Measurements from ENCODE around the gene ARHGEF37.

The ARHGEF37 gene

DNA sequence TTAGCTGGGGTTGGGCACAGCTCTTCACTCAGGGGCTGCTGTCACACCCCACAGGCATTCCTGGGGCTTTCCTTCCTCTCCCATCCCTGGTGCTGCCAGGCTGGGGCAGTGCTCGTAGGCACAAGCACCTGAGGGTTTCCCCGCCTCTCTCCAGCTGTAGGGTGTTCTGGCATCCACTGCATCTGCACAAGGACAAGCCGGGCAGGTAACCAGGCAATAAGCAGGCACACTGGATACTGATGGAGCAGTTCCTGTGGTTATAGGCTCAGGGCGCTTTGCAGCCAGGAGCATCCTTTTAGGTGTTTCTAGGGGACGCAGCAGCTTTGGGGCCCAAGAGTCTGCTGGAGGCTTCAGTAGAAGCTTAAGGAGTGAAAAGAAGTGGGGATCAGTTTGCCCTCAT lies 56.8 kb downstream of the ARHGEF37 start:
- Histone ChIP-seq H3K4me1 (ENCODE audit: control extremely low read depth in 1 of 4, control insufficient read depth in 4 of 4, insufficient read depth in 4 of 4, low read length in 3 of 4) (peaks cover 0 to 16% (median 11%) of the 10 kb centered on the region in 4 experiments), H3K27ac (ENCODE audit: insufficient read depth in 1 of 2, low read depth in 1 of 2, low read length in 2 of 2, poor library complexity in 1 of 2, severe bottlenecking in 2 of 2) (no peak overlapping the region), H3K27me3 (replicated peaks in 2 of 5; ENCODE audit: control insufficient read depth in 4 of 5, insufficient read depth in 5 of 5, low read length in 4 of 5) (no peaks in the 10 kb centered on the region), H3K36me3 (ENCODE audit: control insufficient read depth in 4 of 4, insufficient read depth in 4 of 4, low read length in 3 of 4) (no peaks in the 10 kb centered on the region), H3K9me3 (ENCODE audit: control extremely low read depth in 1 of 5, control insufficient read depth in 4 of 5, insufficient read depth in 2 of 5, low read depth in 1 of 5, low read length in 4 of 5) (no peaks in the 10 kb centered on the region), H3K4me3 (ENCODE audit: control insufficient read depth in 1 of 7, extremely low read depth in 1 of 7, insufficient read depth in 4 of 7, low read depth in 2 of 7, low read length in 6 of 7) (no peak overlapping the region)
- ChIA-PET CTCF (interaction anchor here (0.7 to 15.4 kb wide), 4 partner anchors 29 to 508 kb away, joined by 3 to 329 read pairs (median 3); no protein-coding TSS in a partner anchor), POLR2A (no interaction called here)
- DNase-seq: no peak
- WGBS (ENCODE audit: insufficient coverage): 100% methylated on average over 3 of the region's 5 CpGs

DNA sequence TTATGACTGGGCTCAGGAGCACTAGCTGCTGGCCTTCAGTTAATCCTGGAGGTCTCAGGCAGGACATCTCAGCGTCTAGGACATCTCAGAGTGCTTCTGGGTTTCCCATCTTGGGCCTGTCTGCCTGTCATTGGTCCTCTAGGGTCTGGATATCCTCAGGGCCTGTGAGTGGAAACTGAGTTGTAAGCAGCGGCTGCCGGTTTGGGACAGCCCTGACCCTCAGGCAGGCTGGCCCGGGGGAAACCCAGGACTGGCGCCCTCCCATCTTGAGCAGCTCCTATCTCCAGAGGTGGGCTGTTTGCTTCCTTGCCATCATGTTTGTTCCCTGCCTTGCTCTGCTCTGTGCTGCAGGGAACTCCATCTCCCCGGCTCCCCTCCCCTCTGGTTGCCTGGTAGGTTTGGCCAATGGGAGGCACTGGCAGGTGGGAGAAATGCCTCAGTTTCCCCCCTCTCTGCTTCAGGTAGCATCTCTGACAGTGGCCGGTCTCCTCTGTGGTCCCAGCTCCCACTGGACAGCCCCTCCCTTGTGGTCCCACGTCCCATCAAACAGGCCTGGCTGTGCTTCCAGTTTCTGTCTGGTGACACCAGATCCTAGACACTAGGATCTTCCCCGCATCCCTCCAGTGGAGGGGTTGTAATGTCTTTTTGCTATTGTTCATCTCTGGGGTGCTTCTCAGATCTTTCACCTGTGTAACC lies 57.4 kb downstream of the ARHGEF37 start:
- Histone ChIP-seq H3K9me3 (ENCODE audit: control extremely low read depth in 1 of 5, control insufficient read depth in 4 of 5, insufficient read depth in 2 of 5, low read depth in 1 of 5, low read length in 4 of 5) (no peaks in the 10 kb centered on the region), H3K27ac (ENCODE audit: insufficient read depth in 1 of 2, low read depth in 1 of 2, low read length in 2 of 2, poor library complexity in 1 of 2, severe bottlenecking in 2 of 2) (no peak overlapping the region), H3K4me1 (ENCODE audit: control extremely low read depth in 1 of 4, control insufficient read depth in 4 of 4, insufficient read depth in 4 of 4, low read length in 3 of 4) (peaks cover 0 to 12% (median 7%) of the 10 kb centered on the region in 4 experiments), H3K4me3 (ENCODE audit: control insufficient read depth in 1 of 7, extremely low read depth in 1 of 7, insufficient read depth in 4 of 7, low read depth in 2 of 7, low read length in 6 of 7) (no peak overlapping the region), H3K36me3 (ENCODE audit: control insufficient read depth in 4 of 4, insufficient read depth in 4 of 4, low read length in 3 of 4) (no peaks in the 10 kb centered on the region), H3K27me3 (replicated peaks in 2 of 5; ENCODE audit: control insufficient read depth in 4 of 5, insufficient read depth in 5 of 5, low read length in 4 of 5) (no peaks in the 10 kb centered on the region)
- CTCF ChIA-PET: interaction anchor here (0.7 to 15.4 kb wide), 5 partner anchors 17 to 507 kb away, joined by 3 to 329 read pairs (median 3); no protein-coding TSS in a partner anchor
- no peak for DNase-seq
- POLR2A ChIA-PET: interaction anchor here (0.6 kb wide), 1 partner anchor 1619 kb away, joined by 3 read pairs; no protein-coding TSS in a partner anchor
- 88% methylated on average over 4 of the region's 9 CpGs for WGBS (ENCODE audit: insufficient coverage)

DNA sequence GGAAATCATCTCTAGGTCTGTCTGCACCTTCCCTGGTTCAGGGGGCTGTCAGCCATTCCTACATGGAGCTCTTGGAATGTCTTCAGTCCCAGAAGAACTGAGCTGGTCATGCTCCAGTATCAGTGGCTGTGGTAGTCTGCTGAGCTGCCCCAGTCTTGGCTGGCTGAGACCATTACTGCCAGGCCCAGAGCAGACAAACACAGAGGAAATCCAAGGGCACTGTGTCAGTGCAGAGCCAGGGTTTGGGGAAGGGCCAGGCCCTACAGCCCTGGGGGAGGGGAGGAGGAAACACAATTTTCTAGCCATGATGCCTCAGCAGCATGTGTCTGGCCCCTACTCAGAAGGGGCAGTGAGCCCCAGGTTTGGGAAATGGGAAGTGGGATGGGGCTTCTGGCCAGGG lies 58.4 kb downstream of the ARHGEF37 start:
- Histone ChIP-seq H3K27me3 (replicated peaks in 2 of 5; ENCODE audit: control insufficient read depth in 4 of 5, insufficient read depth in 5 of 5, low read length in 4 of 5) (no peaks in the 10 kb centered on the region), H3K36me3 (ENCODE audit: control insufficient read depth in 4 of 4, insufficient read depth in 4 of 4, low read length in 3 of 4) (no peaks in the 10 kb centered on the region), H3K4me3 (ENCODE audit: control insufficient read depth in 1 of 7, extremely low read depth in 1 of 7, insufficient read depth in 4 of 7, low read depth in 2 of 7, low read length in 6 of 7) (no peak overlapping the region), H3K27ac (ENCODE audit: insufficient read depth in 1 of 2, low read depth in 1 of 2, low read length in 2 of 2, poor library complexity in 1 of 2, severe bottlenecking in 2 of 2) (no peak overlapping the region), H3K9me3 (ENCODE audit: control extremely low read depth in 1 of 5, control insufficient read depth in 4 of 5, insufficient read depth in 2 of 5, low read depth in 1 of 5, low read length in 4 of 5) (no peaks in the 10 kb centered on the region), H3K4me1 (ENCODE audit: control extremely low read depth in 1 of 4, control insufficient read depth in 4 of 4, insufficient read depth in 4 of 4, low read length in 3 of 4) (peaks cover 0 to 12% (median 7%) of the 10 kb centered on the region in 4 experiments)
- ChIA-PET POLR2A (interaction anchor here (0.7 to 1.5 kb wide), 2 partner anchors 9 to 189 kb away, joined by 3 to 4 read pairs; no protein-coding TSS in a partner anchor), CTCF (interaction anchor here (0.8 to 15.4 kb wide), 9 partner anchors 17 to 483 kb away, joined by 3 to 329 read pairs (median 3); no protein-coding TSS in a partner anchor)
- no peak for DNase-seq

DNA sequence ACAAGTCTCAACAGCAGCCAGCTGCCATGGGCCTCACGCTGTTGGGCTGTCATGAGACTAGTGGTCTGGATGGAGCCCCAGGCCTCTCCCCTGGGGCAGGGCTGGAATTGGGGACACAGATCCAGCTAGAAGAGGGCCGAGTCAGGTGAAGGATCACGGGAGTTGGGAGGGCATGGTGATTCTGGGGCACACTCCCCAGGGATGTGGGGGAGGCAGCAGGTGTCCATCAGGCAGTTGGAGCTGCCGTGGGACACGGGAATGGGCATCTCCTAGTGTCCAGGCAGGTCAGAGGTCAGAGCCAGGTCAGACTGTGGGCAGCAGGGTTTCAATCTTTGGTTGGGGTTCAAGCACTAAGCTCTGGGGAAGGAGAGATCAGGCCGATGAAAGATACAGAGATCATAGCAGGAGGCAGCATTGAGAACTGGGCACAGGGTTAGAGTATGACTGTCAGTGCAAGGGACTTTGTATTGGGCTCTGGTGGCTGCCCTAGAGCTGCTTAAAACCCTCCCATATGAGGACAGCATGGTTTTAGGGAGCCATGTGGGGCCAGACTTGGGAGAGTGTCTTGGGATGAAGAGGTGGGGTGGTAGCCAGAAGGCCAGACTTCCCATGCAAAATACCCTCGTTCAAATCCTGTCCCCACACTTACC lies 59.2 kb downstream of the ARHGEF37 start:
- WGBS (ENCODE audit: insufficient coverage): 98% methylated on average over 6 of the region's 7 CpGs
- Histone ChIP-seq H3K4me3 (ENCODE audit: control insufficient read depth in 1 of 7, extremely low read depth in 1 of 7, insufficient read depth in 4 of 7, low read depth in 2 of 7, low read length in 6 of 7) (no peak overlapping the region), H3K4me1 (ENCODE audit: control extremely low read depth in 1 of 4, control insufficient read depth in 4 of 4, insufficient read depth in 4 of 4, low read length in 3 of 4) (peaks cover 0 to 12% (median 7%) of the 10 kb centered on the region in 4 experiments), H3K36me3 (ENCODE audit: control insufficient read depth in 4 of 4, insufficient read depth in 4 of 4, low read length in 3 of 4) (no peaks in the 10 kb centered on the region), H3K27me3 (replicated peaks in 2 of 5; ENCODE audit: control insufficient read depth in 4 of 5, insufficient read depth in 5 of 5, low read length in 4 of 5) (no peaks in the 10 kb centered on the region), H3K9me3 (ENCODE audit: control extremely low read depth in 1 of 5, control insufficient read depth in 4 of 5, insufficient read depth in 2 of 5, low read depth in 1 of 5, low read length in 4 of 5) (no peaks in the 10 kb centered on the region), H3K27ac (ENCODE audit: insufficient read depth in 1 of 2, low read depth in 1 of 2, low read length in 2 of 2, poor library complexity in 1 of 2, severe bottlenecking in 2 of 2) (no peak overlapping the region)
- no peak for DNase-seq
- CTCF ChIA-PET: interaction anchor here (0.8 to 15.4 kb wide), 8 partner anchors 16 to 482 kb away, joined by 3 to 329 read pairs (median 4); no protein-coding TSS in a partner anchor
- POLR2A ChIA-PET: interaction anchor here (0.7 to 1.5 kb wide), 2 partner anchors 8 to 188 kb away, joined by 3 to 4 read pairs; no protein-coding TSS in a partner anchor

DNA sequence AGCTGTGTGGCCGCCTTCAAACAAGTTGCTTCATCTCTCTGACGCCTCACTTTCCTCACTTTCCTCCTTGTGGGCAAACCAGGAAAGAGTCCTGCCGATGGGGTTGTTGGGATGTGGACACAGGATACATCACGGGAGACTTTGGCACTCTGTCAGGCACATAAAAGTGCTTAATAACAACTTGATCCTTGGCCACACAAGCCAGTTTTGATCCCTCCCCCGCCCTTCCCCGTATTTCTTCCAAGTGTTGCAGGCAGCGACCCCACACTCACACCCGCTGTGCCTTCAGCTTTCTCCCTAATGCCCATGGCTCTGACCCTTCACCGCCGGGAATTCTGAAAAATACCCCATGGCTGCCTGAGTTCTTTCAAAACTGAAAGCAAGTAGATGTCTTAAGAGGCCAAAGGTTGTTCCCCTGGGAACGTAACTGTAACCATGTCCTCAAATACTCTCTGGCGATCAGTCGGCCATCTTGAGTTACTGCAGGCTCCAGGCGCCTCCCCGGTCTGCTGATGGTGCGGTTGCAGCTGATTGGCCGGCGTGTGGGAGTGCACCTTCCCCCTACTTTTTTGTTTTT lies 59.8 kb downstream of the ARHGEF37 start:
- H3K9me3 ChIP-seq (ENCODE audit: control extremely low read depth in 1 of 5, control insufficient read depth in 4 of 5, insufficient read depth in 2 of 5, low read depth in 1 of 5, low read length in 4 of 5): no peaks in the 10 kb centered on the region
- peaks cover 0 to 12% (median 7%) of the 10 kb centered on the region in 4 experiments for H3K4me1 ChIP-seq (ENCODE audit: control extremely low read depth in 1 of 4, control insufficient read depth in 4 of 4, insufficient read depth in 4 of 4, low read length in 3 of 4)
- CTCF ChIA-PET: interaction anchor here (0.9 to 15.4 kb wide), 4 partner anchors 15 to 481 kb away, joined by 3 to 329 read pairs (median 6); no protein-coding TSS in a partner anchor
- H3K27ac ChIP-seq (ENCODE audit: insufficient read depth in 1 of 2, low read depth in 1 of 2, low read length in 2 of 2, poor library complexity in 1 of 2, severe bottlenecking in 2 of 2): no peak overlapping the region
- H3K27me3 ChIP-seq (replicated peaks in 2 of 5; ENCODE audit: control insufficient read depth in 4 of 5, insufficient read depth in 5 of 5, low read length in 4 of 5): no peaks in the 10 kb centered on the region
- DNase-seq: peak in 1 of 3 donors; percentile 21
- POLR2A ChIA-PET: no interaction called here
- no peak overlapping the region for H3K4me3 ChIP-seq (ENCODE audit: control insufficient read depth in 1 of 7, extremely low read depth in 1 of 7, insufficient read depth in 4 of 7, low read depth in 2 of 7, low read length in 6 of 7)
- no peaks in the 10 kb centered on the region for H3K36me3 ChIP-seq (ENCODE audit: control insufficient read depth in 4 of 4, insufficient read depth in 4 of 4, low read length in 3 of 4)
- 95% methylated on average over 13 of the region's 18 CpGs for WGBS (ENCODE audit: insufficient coverage)

DNA sequence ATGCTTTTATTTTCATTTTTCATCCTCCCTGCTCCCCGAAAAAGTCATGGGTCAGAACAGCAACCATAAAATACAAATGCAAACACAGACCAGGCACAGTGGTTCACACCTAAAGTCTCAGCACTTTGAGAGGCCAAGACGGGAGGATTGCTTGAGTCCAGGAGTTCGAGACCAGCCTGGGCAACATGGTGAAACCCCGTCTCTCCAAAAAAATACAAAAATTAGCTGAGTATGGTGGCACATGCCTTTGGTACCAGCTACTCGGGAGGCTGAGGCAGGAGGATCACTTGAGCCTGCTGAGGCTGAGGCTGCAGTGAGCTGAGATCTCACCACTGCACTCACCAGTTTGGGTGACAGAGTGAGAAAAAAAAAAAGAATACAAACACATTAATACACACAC lies 60.3 kb downstream of the ARHGEF37 start:
- DNase-seq: no peak
- Histone ChIP-seq H3K36me3 (ENCODE audit: control insufficient read depth in 4 of 4, insufficient read depth in 4 of 4, low read length in 3 of 4) (no peaks in the 10 kb centered on the region), H3K27me3 (replicated peaks in 2 of 5; ENCODE audit: control insufficient read depth in 4 of 5, insufficient read depth in 5 of 5, low read length in 4 of 5) (no peaks in the 10 kb centered on the region), H3K4me3 (ENCODE audit: control insufficient read depth in 1 of 7, extremely low read depth in 1 of 7, insufficient read depth in 4 of 7, low read depth in 2 of 7, low read length in 6 of 7) (no peak overlapping the region), H3K27ac (ENCODE audit: insufficient read depth in 1 of 2, low read depth in 1 of 2, low read length in 2 of 2, poor library complexity in 1 of 2, severe bottlenecking in 2 of 2) (no peak overlapping the region), H3K4me1 (ENCODE audit: control extremely low read depth in 1 of 4, control insufficient read depth in 4 of 4, insufficient read depth in 4 of 4, low read length in 3 of 4) (peaks cover 0 to 12% (median 7%) of the 10 kb centered on the region in 4 experiments), H3K9me3 (ENCODE audit: control extremely low read depth in 1 of 5, control insufficient read depth in 4 of 5, insufficient read depth in 2 of 5, low read depth in 1 of 5, low read length in 4 of 5) (no peaks in the 10 kb centered on the region)
- CTCF ChIA-PET: interaction anchor here (0.9 to 15.4 kb wide), 3 partner anchors 15 to 186 kb away, joined by 3 to 329 read pairs (median 9); no protein-coding TSS in a partner anchor
- WGBS (ENCODE audit: insufficient coverage): 96% methylated on average over 4 of the region's 5 CpGs
- POLR2A ChIA-PET: no interaction called here
